Trophoblast cell (in vitro differentiated cells and primary cell): Measurements from ENCODE around the gene GDAP2.

ENCODE experiments used
- DNase-seq, 2 donors: peaks; one replicate each; pipeline ENCODE4 v3.0.0-alpha.2; 2016
- H2AFZ ChIP-seq: 2 replicates; pipeline ENCODE4 v1.6.1; 2013; ENCODE audit warnings: low read length, moderate library complexity, mild to moderate bottlenecking; ENCODE audit not compliant: insufficient read depth, poor library complexity
- H2AK5ac ChIP-seq: 2 replicates; pipeline ENCODE4 v1.6.1; 2013; ENCODE audit warnings: mild to moderate bottlenecking, low read length
- H2BK120ac ChIP-seq: 2 replicates; pipeline ENCODE4 v1.6.1; 2013; ENCODE audit warnings: low read length, mild to moderate bottlenecking, moderate library complexity; ENCODE audit not compliant: insufficient read depth, poor library complexity
- H2BK12ac ChIP-seq: 2 replicates; pipeline ENCODE4 v1.6.1; 2013; ENCODE audit warnings: mild to moderate bottlenecking, low read length, moderate library complexity
- H2BK5ac ChIP-seq: 2 replicates; pipeline ENCODE4 v1.6.1; 2013; ENCODE audit warnings: low read length, low read depth, moderate library complexity, mild to moderate bottlenecking; ENCODE audit not compliant: poor library complexity
- H3K14ac ChIP-seq: 2 replicates; pipeline ENCODE4 v1.6.1; 2013; ENCODE audit warnings: mild to moderate bottlenecking, low read length
- H3K18ac ChIP-seq: 2 replicates; pipeline ENCODE4 v1.6.1; 2013; ENCODE audit warnings: mild to moderate bottlenecking, low read length
- H3K23ac ChIP-seq: 2 replicates; pipeline ENCODE4 v1.6.1; 2013; ENCODE audit warnings: low read length
- H3K27ac ChIP-seq: 2 replicates; pipeline ENCODE4 v1.5.1; 2013; ENCODE audit warnings: low read depth, mild to moderate bottlenecking, inconsistent platforms, low read length, moderate library complexity
- H3K27me3 ChIP-seq: 2 replicates; pipeline ENCODE4 v1.6.1; 2013; ENCODE audit warnings: inconsistent platforms, mild to moderate bottlenecking, low read length, moderate library complexity; ENCODE audit not compliant: insufficient read depth
- H3K36me3 ChIP-seq, 2 experiments: 1 replicate in 1 of 2; 2 replicates in 1 of 2; pipeline ENCODE4 v1.6.1; 2013; ENCODE audit warnings: low read length in 2 of 2, mild to moderate bottlenecking in 2 of 2, moderate library complexity in 1 of 2; ENCODE audit not compliant: insufficient read depth in 2 of 2, control insufficient read depth in 1 of 2
- H3K4ac ChIP-seq: 2 replicates; pipeline ENCODE4 v1.6.1; 2013; ENCODE audit warnings: low read depth, mild to moderate bottlenecking, low read length, moderate library complexity
- H3K4me1 ChIP-seq, 2 experiments: 1 replicate in 1 of 2; 2 replicates in 1 of 2; pipeline ENCODE4 v1.6.1; 2013; ENCODE audit warnings: low read length in 2 of 2, mild to moderate bottlenecking in 2 of 2, moderate library complexity in 1 of 2; ENCODE audit not compliant: insufficient read depth in 2 of 2, control insufficient read depth in 1 of 2
- H3K4me2 ChIP-seq: 2 replicates; pipeline ENCODE4 v1.6.1; 2013; ENCODE audit warnings: inconsistent platforms, mild to moderate bottlenecking, low read length, moderate library complexity
- H3K4me3 ChIP-seq: 2 replicates; pipeline ENCODE4 v1.5.1; 2013; ENCODE audit warnings: mild to moderate bottlenecking, low read depth, low read length, inconsistent platforms
- H3K79me1 ChIP-seq: one replicate; pipeline ENCODE4 v1.6.1; 2013; ENCODE audit warnings: low read length
- H3K79me2 ChIP-seq: 2 replicates; pipeline ENCODE4 v1.6.1; 2013; ENCODE audit warnings: low read length, mild to moderate bottlenecking; ENCODE audit not compliant: control insufficient read depth, insufficient read depth, poor library complexity
- H3K9ac ChIP-seq: 2 replicates; pipeline ENCODE4 v1.6.1; 2013; ENCODE audit warnings: mild to moderate bottlenecking, low read length
- H3K9me3 ChIP-seq: 2 replicates; pipeline ENCODE4 v1.6.1; 2013; ENCODE audit warnings: low read depth, mild to moderate bottlenecking, control low read depth, inconsistent platforms, low read length; ENCODE audit not compliant: insufficient read depth
- H4K12ac ChIP-seq: 2 replicates; pipeline ENCODE4 v1.6.1; 2013; ENCODE audit warnings: low read depth, mild to moderate bottlenecking, low read length, moderate library complexity
- H4K8ac ChIP-seq: 2 replicates; pipeline ENCODE4 v1.6.1; 2013; ENCODE audit warnings: low read depth, mild to moderate bottlenecking, low read length, moderate library complexity
- H4K91ac ChIP-seq: one replicate; pipeline ENCODE4 v1.6.1; 2013; ENCODE audit warnings: low read depth, mild to moderate bottlenecking, low read length, moderate library complexity
- WGBS: extraction: QIAGEN DNeasy Blood & Tissue Kit; methylation state at CpG from one replicate; pipeline ENCODE4 v1.1.7; 2013; ENCODE audit warnings: missing lambda C conversion rate; ENCODE audit not compliant: insufficient read length, insufficient coverage; ENCODE audit errors: extremely low coverage; 5-methylcytosine and 5-hydroxymethylcytosine counted together

The GDAP2 gene

GRCh38 chr1:117952386-117952785 is 23.0 kb upstream of the GDAP2 start:
- WGBS = no CpG with 5 or more reads among the region's 1 CpG
- Histone ChIP-seq H4K8ac (no peak overlapping the region), H3K4me3 (no peak overlapping the region)

GRCh38 chr1:117942293-117942692 is 12.9 kb upstream of the GDAP2 start:
- H4K91ac ChIP-seq = no peak overlapping the region
- H2AFZ ChIP-seq = no peak overlapping the region
- no peak overlapping the region for H3K14ac ChIP-seq
- H3K36me3 ChIP-seq = peaks cover 12 to 26% of the 10 kb centered on the region in 2 experiments
- H4K12ac ChIP-seq = no peak overlapping the region
- no CpG with 5 or more reads among the region's 2 CpGs for WGBS
- no peak overlapping the region for H3K18ac ChIP-seq
- H3K79me1 ChIP-seq = no peaks in the 10 kb centered on the region
- no peak for DNase-seq
- H3K4me2 ChIP-seq = no peak overlapping the region
- H3K23ac ChIP-seq = no peak overlapping the region
- no peak overlapping the region for H2AK5ac ChIP-seq
- H3K4me3 ChIP-seq = no peak overlapping the region
- H3K9ac ChIP-seq = no peak overlapping the region
- no peaks in the 10 kb centered on the region for H3K27me3 ChIP-seq
- no peaks in the 10 kb centered on the region for H3K9me3 ChIP-seq
- no peak overlapping the region for H2BK120ac ChIP-seq
- no peak overlapping the region for H2BK5ac ChIP-seq
- no peaks in the 10 kb centered on the region for H3K4me1 ChIP-seq
- H3K79me2 ChIP-seq = no peaks in the 10 kb centered on the region
- no peak overlapping the region for H3K4ac ChIP-seq
- H3K27ac ChIP-seq = no peak overlapping the region
- H4K8ac ChIP-seq = no peak overlapping the region
- no peak overlapping the region for H2BK12ac ChIP-seq

More at GRCh38 chr1:117952386-117952785, 23.0 kb upstream of the GDAP2 start:
- no peaks in the 10 kb centered on the region for H3K9me3 ChIP-seq
- no peak for DNase-seq
- H2BK12ac ChIP-seq = no peak overlapping the region
- H3K14ac ChIP-seq = no peak overlapping the region
- H2BK120ac ChIP-seq = no peak overlapping the region
- H3K9ac ChIP-seq = no peak overlapping the region
- no peaks in the 10 kb centered on the region for H3K27me3 ChIP-seq
- H3K23ac ChIP-seq = no peak overlapping the region
- H3K79me1 ChIP-seq = no peaks in the 10 kb centered on the region
- no peaks in the 10 kb centered on the region for H3K79me2 ChIP-seq
- H2AK5ac ChIP-seq = no peak overlapping the region
- no peak overlapping the region for H4K12ac ChIP-seq
- no peak overlapping the region for H2AFZ ChIP-seq
- no peaks in the 10 kb centered on the region for H3K4me1 ChIP-seq
- no peak overlapping the region for H2BK5ac ChIP-seq
- H3K18ac ChIP-seq = no peak overlapping the region
- peaks cover 3 to 15% of the 10 kb centered on the region in 2 experiments for H3K36me3 ChIP-seq
- no peak overlapping the region for H3K27ac ChIP-seq
- no peak overlapping the region for H3K4ac ChIP-seq
- H3K4me2 ChIP-seq = no peak overlapping the region
- H4K91ac ChIP-seq = no peak overlapping the region

GRCh38 chr1:117933769-117934168 is 4.3 kb upstream of the GDAP2 start:
- H3K14ac ChIP-seq = no peak overlapping the region
- no peak overlapping the region for H4K8ac ChIP-seq
- H3K79me2 ChIP-seq = peaks cover 9% of the 10 kb centered on the region
- no peak overlapping the region for H3K18ac ChIP-seq
- H3K27ac ChIP-seq = no peak overlapping the region
- DNase-seq = no peak
- H4K91ac ChIP-seq = no peak overlapping the region
- no peak overlapping the region for H2AK5ac ChIP-seq
- no peak overlapping the region for H2AFZ ChIP-seq
- no peak overlapping the region for H2BK120ac ChIP-seq
- no peak overlapping the region for H3K9ac ChIP-seq
- H3K4me3 ChIP-seq = no peak overlapping the region
- no peaks in the 10 kb centered on the region for H3K4me1 ChIP-seq
- H3K36me3 ChIP-seq = peaks cover 1 to 8% of the 10 kb centered on the region in 2 experiments
- no peak overlapping the region for H2BK5ac ChIP-seq
- H2BK12ac ChIP-seq = no peak overlapping the region
- no peak overlapping the region for H3K23ac ChIP-seq
- 100% methylated on average over 1 of the region's 2 CpGs for WGBS
- H4K12ac ChIP-seq = no peak overlapping the region
- no peaks in the 10 kb centered on the region for H3K27me3 ChIP-seq
- no peak overlapping the region for H3K4ac ChIP-seq
- no peak overlapping the region for H3K4me2 ChIP-seq
- no peaks in the 10 kb centered on the region for H3K9me3 ChIP-seq
- peaks cover 9% of the 10 kb centered on the region for H3K79me1 ChIP-seq

GRCh38 chr1:117932576-117932975 is 3.2 kb upstream of the GDAP2 start:
- no peak overlapping the region for H2BK12ac ChIP-seq
- no peak overlapping the region for H2AK5ac ChIP-seq
- H3K23ac ChIP-seq = no peak overlapping the region
- H3K27me3 ChIP-seq = no peaks in the 10 kb centered on the region
- H3K79me1 ChIP-seq = peaks cover 9% of the 10 kb centered on the region
- no peaks in the 10 kb centered on the region for H3K9me3 ChIP-seq
- H3K14ac ChIP-seq = no peak overlapping the region
- H4K8ac ChIP-seq = no peak overlapping the region
- no peak overlapping the region for H3K27ac ChIP-seq
- no peak for DNase-seq
- no CpG with 5 or more reads among the region's 4 CpGs for WGBS
- H2AFZ ChIP-seq = no peak overlapping the region
- no peak overlapping the region for H3K4ac ChIP-seq
- no peak overlapping the region for H2BK5ac ChIP-seq
- no peak overlapping the region for H3K18ac ChIP-seq
- no peak overlapping the region for H3K9ac ChIP-seq
- H3K79me2 ChIP-seq = peaks cover 9% of the 10 kb centered on the region
- no peak overlapping the region for H4K12ac ChIP-seq
- H3K4me3 ChIP-seq = no peak overlapping the region
- H4K91ac ChIP-seq = no peak overlapping the region
- peaks cover 1 to 3% of the 10 kb centered on the region in 2 experiments for H3K36me3 ChIP-seq
- no peak overlapping the region for H2BK120ac ChIP-seq
- H3K4me2 ChIP-seq = no peak overlapping the region
- no peaks in the 10 kb centered on the region for H3K4me1 ChIP-seq
